Measurements from ENCODE around the gene PIK3C3. TPM values are rescaled to one million over a fixed set of nuclear protein-coding genes. Genes with fewer than 3 reads are reported as not detected.

PIK3C3 gene
- total RNA-seq, 1 experiment from 2014 or later, result 16.8 TPM

- in situ Hi-C loops (cut with HindIII; ENCODE audit: low pct_unique_long_range_greater_than_20kb, low sequenced_read_pairs), result no loop called here
- no peak for DNase-seq (ENCODE audit: low read depth)
Observed at GRCh38 chr18:41949206-41949920, 5.7 kb upstream of the PIK3C3 start.

GRCh38 chr18:41955688-41956087 is 654 bp downstream of the PIK3C3 start:
- in situ Hi-C loops (cut with HindIII; ENCODE audit: low pct_unique_long_range_greater_than_20kb, low sequenced_read_pairs), result no loop called here

GRCh38 chr18:41959045-41959444 is 4.0 kb downstream of the PIK3C3 start:
- in situ Hi-C loops (cut with HindIII; ENCODE audit: low pct_unique_long_range_greater_than_20kb, low sequenced_read_pairs), result no loop called here
- no peak for DNase-seq (ENCODE audit: low read depth)

More at GRCh38 chr18:41955688-41956087, 654 bp downstream of the PIK3C3 start:
- no peak for DNase-seq (ENCODE audit: low read depth)

GRCh38 chr18:41965634-41966255 is 10.7 kb downstream of the PIK3C3 start:
- DNase-seq (ENCODE audit: low read depth), result no peak
- in situ Hi-C loops (cut with HindIII; ENCODE audit: low pct_unique_long_range_greater_than_20kb, low sequenced_read_pairs), result no loop called here

- in situ Hi-C loops (cut with HindIII; ENCODE audit: low pct_unique_long_range_greater_than_20kb, low sequenced_read_pairs), result no loop called here
Observed at GRCh38 chr18:41966943-41967342, 11.9 kb downstream of the PIK3C3 start.

GRCh38 chr18:41967680-41968079 is 12.6 kb downstream of the PIK3C3 start:
- no peak for DNase-seq (ENCODE audit: low read depth)
- in situ Hi-C loops (cut with HindIII; ENCODE audit: low pct_unique_long_range_greater_than_20kb, low sequenced_read_pairs), result no loop called here

More at GRCh38 chr18:41966943-41967342, 11.9 kb downstream of the PIK3C3 start:
- no peak for DNase-seq (ENCODE audit: low read depth)

- in situ Hi-C loops (cut with HindIII; ENCODE audit: low pct_unique_long_range_greater_than_20kb, low sequenced_read_pairs), result no loop called here
- DNase-seq (ENCODE audit: low read depth), result no peak
Observed at GRCh38 chr18:41969881-41970280, 14.8 kb downstream of the PIK3C3 start.

- no peak for DNase-seq (ENCODE audit: low read depth)
- in situ Hi-C loops (cut with HindIII; ENCODE audit: low pct_unique_long_range_greater_than_20kb, low sequenced_read_pairs), result no loop called here
Observed at GRCh38 chr18:41972067-41972925, 17.3 kb downstream of the PIK3C3 start.

GRCh38 chr18:41973983-41974382 is 18.9 kb downstream of the PIK3C3 start:
- no peak for DNase-seq (ENCODE audit: low read depth)
- in situ Hi-C loops (cut with HindIII; ENCODE audit: low pct_unique_long_range_greater_than_20kb, low sequenced_read_pairs), result no loop called here

GRCh38 chr18:41974796-41975201 is 19.8 kb downstream of the PIK3C3 start:
- DNase-seq (ENCODE audit: low read depth), result no peak
- in situ Hi-C loops (cut with HindIII; ENCODE audit: low pct_unique_long_range_greater_than_20kb, low sequenced_read_pairs), result no loop called here

- no peak for DNase-seq (ENCODE audit: low read depth)
- in situ Hi-C loops (cut with HindIII; ENCODE audit: low pct_unique_long_range_greater_than_20kb, low sequenced_read_pairs), result no loop called here
Observed at GRCh38 chr18:41975284-41975683, 20.2 kb downstream of the PIK3C3 start.

GRCh38 chr18:41977233-41977632 is 22.2 kb downstream of the PIK3C3 start:
- no peak for DNase-seq (ENCODE audit: low read depth)
- in situ Hi-C loops (cut with HindIII; ENCODE audit: low pct_unique_long_range_greater_than_20kb, low sequenced_read_pairs), result no loop called here

- in situ Hi-C loops (cut with HindIII; ENCODE audit: low pct_unique_long_range_greater_than_20kb, low sequenced_read_pairs), result no loop called here
- no peak for DNase-seq (ENCODE audit: low read depth)
Observed at GRCh38 chr18:41982942-41983660, 28.1 kb downstream of the PIK3C3 start.

- in situ Hi-C loops (cut with HindIII; ENCODE audit: low pct_unique_long_range_greater_than_20kb, low sequenced_read_pairs), result no loop called here
- DNase-seq (ENCODE audit: low read depth), result no peak
Observed at GRCh38 chr18:41985914-41986313, 30.9 kb downstream of the PIK3C3 start.

- in situ Hi-C loops (cut with HindIII; ENCODE audit: low pct_unique_long_range_greater_than_20kb, low sequenced_read_pairs), result no loop called here
Observed at GRCh38 chr18:41989508-41989907, 34.5 kb downstream of the PIK3C3 start.

GRCh38 chr18:41992066-41992465 is 37.0 kb downstream of the PIK3C3 start:
- DNase-seq (ENCODE audit: low read depth), result no peak
- in situ Hi-C loops (cut with HindIII; ENCODE audit: low pct_unique_long_range_greater_than_20kb, low sequenced_read_pairs), result no loop called here

More at GRCh38 chr18:41989508-41989907, 34.5 kb downstream of the PIK3C3 start:
- DNase-seq (ENCODE audit: low read depth), result no peak

- in situ Hi-C loops (cut with HindIII; ENCODE audit: low pct_unique_long_range_greater_than_20kb, low sequenced_read_pairs), result no loop called here
- no peak for DNase-seq (ENCODE audit: low read depth)
Observed at GRCh38 chr18:41992703-41993102, 37.7 kb downstream of the PIK3C3 start.

GRCh38 chr18:41993151-41993550 is 38.1 kb downstream of the PIK3C3 start:
- in situ Hi-C loops (cut with HindIII; ENCODE audit: low pct_unique_long_range_greater_than_20kb, low sequenced_read_pairs), result no loop called here
- DNase-seq (ENCODE audit: low read depth), result no peak

Measured in Caki2 (cell line).